ENCODE data around the gene HOTAIR. TPM values are rescaled to one million over a fixed set of nuclear protein-coding genes. Genes with fewer than 3 reads are reported as not detected.

Gene HOTAIR
- total RNA-seq, 1 experiment from 2014 or later, result 5.5 TPM

DNA sequence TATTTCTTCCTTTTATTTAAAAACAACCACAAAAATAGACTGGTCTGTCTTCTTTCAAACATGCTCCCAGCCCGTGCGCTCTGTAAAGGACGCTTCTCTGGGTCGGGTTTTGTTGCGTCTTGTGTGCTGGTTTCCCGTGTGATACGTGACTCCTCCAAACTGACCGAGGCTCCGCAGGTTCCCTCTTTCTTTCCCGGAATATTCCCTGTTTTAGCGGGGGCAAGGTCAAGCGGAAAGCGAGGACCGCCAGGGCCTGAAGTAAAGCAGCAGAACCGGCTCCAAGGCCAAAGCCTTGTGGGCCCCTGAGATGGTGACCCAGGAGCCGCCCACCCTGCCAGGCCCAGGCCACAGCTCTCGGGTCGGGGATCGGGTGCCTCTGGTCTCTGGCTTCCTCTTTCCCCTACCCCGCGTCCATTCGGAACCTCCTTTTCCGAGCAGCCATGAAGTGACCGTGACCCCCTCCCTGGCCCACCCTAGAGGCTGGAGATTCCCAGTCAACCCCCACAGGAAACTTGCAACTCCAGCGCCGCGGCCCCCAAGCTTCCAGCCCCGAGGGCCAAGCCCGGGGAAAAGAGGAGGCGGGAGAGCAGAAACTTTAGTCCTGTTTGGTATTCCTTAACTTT lies 9.3 kb upstream of the HOTAIR start:
- Histone ChIP-seq H3K27me3 (replicated peaks; ENCODE audit: insufficient read depth, low read depth, low read length, poor library complexity) (no peaks in the 10 kb centered on the region), H3K4me3 (ENCODE audit: low read depth, low read length, poor library complexity, severe bottlenecking) (peak overlapping the region; percentile 31), H3K36me3 (ENCODE audit: insufficient read depth, low read length, poor library complexity, severe bottlenecking) (no peaks in the 10 kb centered on the region), H3K27ac (ENCODE audit: low read depth, low read length, poor library complexity, severe bottlenecking) (peak overlapping the region; percentile 64), H3K9me3 (ENCODE audit: low read depth, low read length, poor library complexity, severe bottlenecking) (no peaks in the 10 kb centered on the region), H3K4me1 (ENCODE audit: insufficient read depth, low read length, poor library complexity, severe bottlenecking) (peaks cover 43% of the 10 kb centered on the region)
- CTCF ChIA-PET, result interaction anchor here (0.6 to 3.4 kb wide), 5 partner anchors 12 to 396 kb away, joined by 4 to 32 read pairs (median 8); no protein-coding TSS in a partner anchor
- intact Hi-C loops (cut with micrococcal nuclease; ENCODE audit: unreplicated experiment), result loop anchor here (1.0 to 10.0 kb wide), 5 partner anchors 217 to 391 kb away; no protein-coding TSS in a partner anchor
- TF ChIP-seq EZH2 (IDR thresholded peaks at IDR 0.05; ENCODE audit: borderline replicate concordance, low read depth, low read length, poor library complexity, severe bottlenecking) (no peak), CTCF (conservative IDR thresholded peaks at IDR 0.05; ENCODE audit: low read depth, low read length) (no peak)
- BruUV-seq (replicated peaks), result no TSS peak
- no peak for DNase-seq (ENCODE audit: low spot score)
- POLR2A ChIA-PET (ENCODE audit: low non-redundant PET), result no interaction called here

DNA sequence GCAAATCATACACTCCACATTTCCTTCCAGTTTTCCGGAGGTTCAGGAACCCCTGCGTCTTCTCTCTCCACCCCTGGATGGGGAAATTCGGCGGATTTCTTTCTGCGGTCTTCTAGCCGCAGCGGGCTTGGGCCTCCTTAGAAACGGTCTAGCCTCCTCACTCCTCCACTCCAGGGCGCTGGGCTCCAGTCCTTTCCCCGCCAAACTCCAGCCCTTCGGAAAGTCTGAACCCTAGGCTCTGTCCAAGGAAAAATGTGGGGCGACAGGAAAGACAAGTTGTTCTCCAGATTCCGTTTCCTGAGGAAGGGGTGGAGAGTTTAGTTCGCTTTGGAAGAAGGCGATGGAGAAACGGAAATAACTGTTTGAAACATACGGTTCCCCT lies 8.8 kb upstream of the HOTAIR start:
- intact Hi-C loops (cut with micrococcal nuclease; ENCODE audit: unreplicated experiment), result loop anchor here (5.0 to 10.0 kb wide), 3 partner anchors 216 to 391 kb away; no protein-coding TSS in a partner anchor
- TF ChIP-seq CTCF (conservative IDR thresholded peaks at IDR 0.05; ENCODE audit: low read depth, low read length) (no peak), EZH2 (IDR thresholded peaks at IDR 0.05; ENCODE audit: borderline replicate concordance, low read depth, low read length, poor library complexity, severe bottlenecking) (no peak)
- H3K4me3 ChIP-seq (ENCODE audit: low read depth, low read length, poor library complexity, severe bottlenecking), result no peak overlapping the region
- TSS peak; percentile 62 for BruUV-seq (replicated peaks)
- DNase-seq (ENCODE audit: low spot score), result no peak
- H3K27ac ChIP-seq (ENCODE audit: low read depth, low read length, poor library complexity, severe bottlenecking), result peak overlapping the region; percentile 64
- H3K27me3 ChIP-seq (replicated peaks; ENCODE audit: insufficient read depth, low read depth, low read length, poor library complexity), result no peaks in the 10 kb centered on the region
- H3K4me1 ChIP-seq (ENCODE audit: insufficient read depth, low read length, poor library complexity, severe bottlenecking), result peaks cover 44% of the 10 kb centered on the region
- ChIA-PET CTCF (no interaction called here), POLR2A (ENCODE audit: low non-redundant PET) (no interaction called here)
- H3K9me3 ChIP-seq (ENCODE audit: low read depth, low read length, poor library complexity, severe bottlenecking), result no peaks in the 10 kb centered on the region
- no peaks in the 10 kb centered on the region for H3K36me3 ChIP-seq (ENCODE audit: insufficient read depth, low read length, poor library complexity, severe bottlenecking)

- H3K27ac ChIP-seq (ENCODE audit: low read depth, low read length, poor library complexity, severe bottlenecking), result peak overlapping the region; percentile 64
Measured at GRCh38 chr12:53982648-53983567, 8.2 kb upstream of the HOTAIR start.

More at GRCh38 chr12:53982648-53983567, 8.2 kb upstream of the HOTAIR start:
- no peak overlapping the region for H3K4me3 ChIP-seq (ENCODE audit: low read depth, low read length, poor library complexity, severe bottlenecking)
- H3K4me1 ChIP-seq (ENCODE audit: insufficient read depth, low read length, poor library complexity, severe bottlenecking), result peaks cover 42% of the 10 kb centered on the region
- intact Hi-C loops (cut with micrococcal nuclease; ENCODE audit: unreplicated experiment), result loop anchor here (5.0 to 10.0 kb wide), 3 partner anchors 216 to 392 kb away; no protein-coding TSS in a partner anchor
- no TSS peak for BruUV-seq (replicated peaks)
- POLR2A ChIA-PET (ENCODE audit: low non-redundant PET), result no interaction called here
- DNase-seq (ENCODE audit: low spot score), result no peak
- CTCF ChIA-PET, result interaction anchor here (0.5 kb wide), 1 partner anchor 209 kb away, joined by 4 read pairs; no protein-coding TSS in a partner anchor
- no peaks in the 10 kb centered on the region for H3K27me3 ChIP-seq (replicated peaks; ENCODE audit: insufficient read depth, low read depth, low read length, poor library complexity)
- no peaks in the 10 kb centered on the region for H3K9me3 ChIP-seq (ENCODE audit: low read depth, low read length, poor library complexity, severe bottlenecking)
- no peaks in the 10 kb centered on the region for H3K36me3 ChIP-seq (ENCODE audit: insufficient read depth, low read length, poor library complexity, severe bottlenecking)
- TF ChIP-seq CTCF (conservative IDR thresholded peaks at IDR 0.05; ENCODE audit: low read depth, low read length), result no peak
- TF ChIP-seq EZH2 (IDR thresholded peaks at IDR 0.05; ENCODE audit: borderline replicate concordance, low read depth, low read length, poor library complexity, severe bottlenecking), result no peak
